HFF-Myc (cell line): ENCODE results near the gene DOCK11.

Experiments used
- DNase-seq: peaks from one replicate; pipeline ENCODE4 v3.0.0-alpha.2; 2011; ENCODE audit warnings: low read depth; ENCODE audit errors: extremely low read depth
- H3K4me3 ChIP-seq: replicated peaks from 2 replicates; pipeline ENCODE4 v1.5.1; 2011; ENCODE audit warnings: low read depth, mild to moderate bottlenecking, control low read depth, low read length
- CTCF ChIP-seq: IDR thresholded peaks from 2 replicates; pipeline ENCODE4 v1.5.1; 2012; ENCODE audit warnings: mild to moderate bottlenecking, low read depth, low read length, control low read depth; ENCODE audit errors: missing control alignments

The DOCK11 gene

DNA sequence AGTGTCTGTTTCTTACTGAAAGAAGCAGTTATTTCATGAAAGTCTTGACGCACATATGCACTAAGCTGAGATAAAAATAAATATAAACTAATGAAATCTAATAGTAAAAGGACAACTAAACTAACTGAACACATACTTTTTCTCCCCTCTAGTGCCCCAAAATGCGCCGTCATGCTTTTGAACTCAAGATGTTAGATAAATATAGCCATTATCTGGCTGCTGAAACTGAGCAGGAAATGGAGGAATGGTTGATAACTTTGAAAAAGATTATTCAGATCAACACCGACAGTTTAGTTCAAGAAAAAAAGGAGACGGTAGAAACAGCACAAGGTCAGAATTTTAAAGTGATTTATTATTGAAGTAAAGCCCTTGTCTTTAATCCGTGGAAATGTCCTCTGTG is 70.2 kb downstream of the DOCK11 start:
- no peak overlapping the region for H3K4me3 ChIP-seq
- no peak for TF ChIP-seq CTCF
- no peak for DNase-seq

- TF ChIP-seq CTCF, result no peak
- peak; percentile 67 for DNase-seq
Observed at GRCh38 chrX:118566359-118566758, 70.7 kb downstream of the DOCK11 start.

DNA sequence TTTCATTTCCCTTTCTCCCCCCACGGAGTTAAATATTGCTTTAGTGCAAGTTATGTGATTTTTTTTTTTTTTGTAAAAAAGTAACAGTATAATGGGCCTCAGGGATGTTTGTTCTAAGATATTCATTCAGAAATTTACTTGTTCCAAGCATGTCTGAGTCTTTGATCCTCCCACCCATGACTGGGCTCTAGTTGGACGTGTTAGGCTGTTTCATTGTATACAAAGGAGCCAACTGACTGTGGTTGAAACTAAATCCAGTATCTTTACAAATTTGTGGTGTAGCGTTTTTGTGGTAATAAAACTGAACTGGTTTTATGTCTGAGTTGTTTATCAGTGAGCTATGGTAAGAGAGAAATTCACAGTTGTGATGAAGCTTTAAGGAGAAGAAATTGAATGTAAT is 74.1 kb downstream of the DOCK11 start:
- no peak for TF ChIP-seq CTCF
- H3K4me3 ChIP-seq, result no peak overlapping the region
- DNase-seq, result no peak

More at GRCh38 chrX:118566359-118566758, 70.7 kb downstream of the DOCK11 start:
- no peak overlapping the region for H3K4me3 ChIP-seq

DNA sequence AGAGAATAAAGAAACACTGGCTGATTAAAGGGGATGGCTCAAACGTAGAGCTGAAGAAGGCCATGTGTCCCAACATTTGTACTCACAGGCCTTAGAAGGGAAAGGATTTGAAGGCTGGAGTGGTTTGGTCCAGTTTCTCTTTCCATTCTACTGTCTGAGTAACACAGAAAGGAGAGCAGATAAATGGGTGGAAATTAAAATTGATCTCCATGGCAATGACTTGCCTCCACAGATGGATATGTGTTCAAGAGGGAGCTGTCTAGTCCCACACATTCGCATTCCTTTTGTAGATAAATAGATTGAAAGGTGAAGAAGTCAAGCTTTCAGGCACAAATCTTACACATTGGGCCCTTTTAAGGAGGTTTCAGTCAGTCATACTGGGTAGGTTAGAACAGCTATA is 74.6 kb downstream of the DOCK11 start:
- no peak for TF ChIP-seq CTCF
- H3K4me3 ChIP-seq, result no peak overlapping the region
- no peak for DNase-seq

DNA sequence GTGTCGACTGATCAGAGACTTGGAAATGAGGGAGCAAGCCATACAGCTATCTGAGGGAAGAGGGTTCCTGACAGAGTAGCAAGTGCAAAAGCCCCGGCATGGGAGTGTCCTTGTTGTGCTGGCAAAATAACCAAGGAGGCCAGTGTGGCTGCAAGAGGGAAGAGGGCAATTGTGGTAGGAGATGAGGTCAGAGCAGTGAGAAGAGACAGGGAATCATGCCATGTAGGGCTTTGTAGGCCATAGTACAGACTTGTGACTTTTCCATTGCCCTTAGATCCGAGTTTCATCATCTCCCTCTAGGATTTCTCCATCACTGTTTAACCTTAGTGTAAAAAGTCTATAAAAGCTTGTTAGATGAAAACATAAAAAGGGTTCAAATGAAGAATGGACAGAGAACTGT is 76.2 kb downstream of the DOCK11 start:
- no peak for DNase-seq
- TF ChIP-seq CTCF, result no peak
- no peak overlapping the region for H3K4me3 ChIP-seq

DNA sequence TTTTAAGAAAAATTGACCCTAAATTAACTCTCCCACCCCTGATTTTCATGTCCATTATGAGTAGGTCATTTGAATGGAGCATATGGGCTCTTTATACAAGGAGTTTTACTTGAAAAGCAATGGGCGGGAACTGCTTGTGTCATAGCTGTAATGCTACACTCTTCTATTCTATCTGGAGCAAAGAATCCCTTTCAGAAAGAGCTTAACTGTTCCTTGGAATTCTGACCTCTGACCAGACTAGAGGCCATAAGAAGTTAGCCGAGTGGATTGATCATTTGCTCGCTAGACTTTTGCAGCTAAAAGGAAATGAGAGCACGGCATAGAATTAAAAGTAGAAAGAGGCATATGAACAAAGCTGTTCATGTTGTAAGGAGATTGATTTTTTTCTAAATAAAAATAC is 79.1 kb downstream of the DOCK11 start:
- H3K4me3 ChIP-seq, result no peak overlapping the region
- no peak for TF ChIP-seq CTCF
- no peak for DNase-seq

GRCh38 chrX:118577041-118577440 is 81.4 kb downstream of the DOCK11 start:
- no peak for TF ChIP-seq CTCF
- H3K4me3 ChIP-seq, result no peak overlapping the region
- DNase-seq, result no peak
